GM21526 (cell line): ENCODE results near the gene SELENOO.
"Not testable (repeated sequence)": the region's sequence is repeated elsewhere in the genome, so short reads cannot be mapped to it uniquely, and the experiment has no call there.

Source experiments
- ATAC-seq: cut with Tn5 transposase; IDR thresholded peaks from one replicate; pipeline ENCODE4 v1.9.1; 2021; ENCODE audit warnings: moderate library complexity; ENCODE audit not compliant: unreplicated experiment, low FRiP score

The SELENOO gene

GRCh38 chr22:50197000-50197800 lies 3.6 kb upstream of the SELENOO start:
- ATAC-seq: no peak

- no peak for ATAC-seq
Observed at GRCh38 chr22:50197856-50198623, 2.8 kb upstream of the SELENOO start.

- ATAC-seq: no peak
Observed at GRCh38 chr22:50198624-50199017, 2.2 kb upstream of the SELENOO start.

- no peak for ATAC-seq
Observed at GRCh38 chr22:50199251-50199721, 1.5 kb upstream of the SELENOO start.

- no peak for ATAC-seq
Observed at GRCh38 chr22:50199829-50200460, 866 bp upstream of the SELENOO start.

- peak; percentile 21 for ATAC-seq
Observed at GRCh38 chr22:50201191-50202129, 649 bp downstream of the SELENOO start.

- no peak for ATAC-seq
Observed at GRCh38 chr22:50202130-50202666, 1.4 kb downstream of the SELENOO start.

- ATAC-seq: no peak
Observed at GRCh38 chr22:50203288-50203687, 2.5 kb downstream of the SELENOO start.

GRCh38 chr22:50204571-50204970 lies 3.8 kb downstream of the SELENOO start:
- no peak for ATAC-seq

GRCh38 chr22:50204998-50205397 lies 4.2 kb downstream of the SELENOO start:
- ATAC-seq: not testable (repeated sequence)

GRCh38 chr22:50205781-50206569 lies 5.2 kb downstream of the SELENOO start:
- ATAC-seq: no peak

- no peak for ATAC-seq
Observed at GRCh38 chr22:50206599-50206998, 5.8 kb downstream of the SELENOO start.

- ATAC-seq: no peak
Observed at GRCh38 chr22:50207383-50208140, 6.8 kb downstream of the SELENOO start.

GRCh38 chr22:50208430-50208938 lies 7.7 kb downstream of the SELENOO start:
- ATAC-seq: no peak

- no peak for ATAC-seq
Observed at GRCh38 chr22:50208939-50209892, 8.4 kb downstream of the SELENOO start.

GRCh38 chr22:50209893-50210292 lies 9.1 kb downstream of the SELENOO start:
- ATAC-seq: no peak
